Panc1 (cell line): Measurements from ENCODE around the gene POU2F2. TPM values are rescaled to one million over a fixed set of nuclear protein-coding genes. Genes with fewer than 3 reads are reported as not detected.

ENCODE experiments used
- ATAC-seq: fragments of 200-7000 bp; cut with Tn5 transposase; 2 replicates; pipeline ENCODE4 v1.9.1; 2020; ENCODE audit warnings: mild to moderate bottlenecking, moderate library complexity
- BruUV-seq: library from RNA; stranded (reverse); fragments of 400-500 nt; replicated peaks from 2 replicates; lab custom pipeline; 2021; lab: Mats Ljungman, UMichigan
- CTCF ChIA-PET: fragments of 300-600 bp; sonication (Branson Sonifier 250); formaldehyde crosslinking; loops from one replicate; lab custom pipeline; 2022; ENCODE audit warnings: antibody characterized with exemption; lab: Charles Lee
- POLR2A ChIA-PET: fragments of 300-600 bp; sonication (Branson Sonifier 250); formaldehyde crosslinking; loops from one replicate; lab custom pipeline; 2022; ENCODE audit warnings: antibody characterized with exemption; lab: Charles Lee
- DNase-seq: peaks from one replicate; pipeline ENCODE4 v3.0.0-alpha.2; 2010; ENCODE audit warnings: low read depth, low spot score
- H3K27ac ChIP-seq: 2 replicates; pipeline ENCODE4 v1.5.1; 2011; ENCODE audit warnings: mild to moderate bottlenecking, low read length, inconsistent platforms
- H3K27me3 ChIP-seq: fragments of 200-500 bp; sonication (Bioruptor generic); 2 replicates; pipeline ENCODE4 v1.6.0; 2014; ENCODE audit warnings: low read length, inconsistent platforms; ENCODE audit not compliant: control insufficient read depth, insufficient read depth
- H3K36me3 ChIP-seq: fragments of 200-500 bp; sonication (Bioruptor generic); 2 replicates; pipeline ENCODE4 v1.5.1; 2014; ENCODE audit warnings: inconsistent platforms, mild to moderate bottlenecking, low read length, moderate library complexity; ENCODE audit not compliant: control insufficient read depth, insufficient read depth
- H3K4me1 ChIP-seq: 2 replicates; pipeline ENCODE4 v1.5.1; 2011; ENCODE audit warnings: inconsistent platforms, mild to moderate bottlenecking, low read length, moderate library complexity; ENCODE audit not compliant: control insufficient read depth, insufficient read depth
- H3K4me3 ChIP-seq, 2 experiments: 2 replicates each; pipeline ENCODE4 v1.5.1; 2011 to 2012; ENCODE audit warnings: low read depth in 2 of 2, low read length in 2 of 2, mild to moderate bottlenecking in 2 of 2, inconsistent platforms in 1 of 2, moderate library complexity in 1 of 2
- H3K9me3 ChIP-seq: fragments of 200-500 bp; sonication (Bioruptor generic); 2 replicates; pipeline ENCODE4 v1.5.1; 2014; ENCODE audit warnings: low read depth, mild to moderate bottlenecking, inconsistent platforms, low read length, moderate library complexity; ENCODE audit not compliant: control insufficient read depth, insufficient read depth
- CTCF ChIP-seq: fragments of 450-650 bp; IDR thresholded peaks from 2 replicates; pipeline ENCODE4 v1.5.1; 2017; ENCODE audit warnings: mild to moderate bottlenecking
- POLR2AphosphoS5 ChIP-seq: IDR thresholded peaks from 2 replicates; pipeline ENCODE4 v1.6.1; 2012; ENCODE audit warnings: mild to moderate bottlenecking, low read depth, low read length, moderate library complexity
- REST ChIP-seq, 2 experiments: IDR thresholded peaks; 2 replicates each; pipeline ENCODE4 v1.6.1; 2011 to 2012; ENCODE audit warnings: low read depth in 2 of 2, control low read depth in 1 of 2, low read length in 1 of 2, mild to moderate bottlenecking in 1 of 2, moderate library complexity in 1 of 2; ENCODE audit not compliant: insufficient read depth in 1 of 2
- SIN3A ChIP-seq: IDR thresholded peaks from 2 replicates; pipeline ENCODE4 v1.6.1; 2012; ENCODE audit warnings: low read depth, mild to moderate bottlenecking, low read length, moderate library complexity, borderline replicate concordance; ENCODE audit not compliant: insufficient read depth
- TCF7L2 ChIP-seq: IDR thresholded peaks from 2 replicates; pipeline ENCODE4 v1.6.1; 2011; ENCODE audit warnings: mild to moderate bottlenecking, low read depth, low read length, inconsistent platforms
- in situ Hi-C: cut with HindIII; loops from 2 replicates; pipeline ENCODE4 v1.10.0; 2016; ENCODE audit warnings: low sequenced_read_pairs, low pct_unique_long_range_greater_than_20kb
- intact Hi-C: fragments of 100-400 bp; cut with micrococcal nuclease; formaldehyde crosslinking; loops from one replicate; pipeline ENCODE4 v1.10.0; 2022; ENCODE audit not compliant: unreplicated experiment
- total RNA-seq: library from RNA; stranded (reverse); gene quantifications from one replicate; pipeline ENCODE4 v1.2.1, GENCODE V29; 2021; ENCODE audit not compliant: unreplicated experiment

Gene POU2F2
- total RNA-seq, 1 experiment from 2014 or later, result 0.10 TPM

- no TSS peak for BruUV-seq
- no peak overlapping the region for H3K27ac ChIP-seq
- no peaks in the 10 kb centered on the region for H3K4me1 ChIP-seq
- ChIA-PET CTCF (no interaction called here), POLR2A (no interaction called here)
- no peaks in the 10 kb centered on the region for H3K36me3 ChIP-seq
- DNase-seq, result no peak
- no peak for ATAC-seq
- no peak overlapping the region for H3K4me3 ChIP-seq
- intact Hi-C loops, result no loop called here
- H3K9me3 ChIP-seq, result no peaks in the 10 kb centered on the region
- no peak for TF ChIP-seq SIN3A
- no peak for TF ChIP-seq REST (IDR thresholded peaks at IDR 0.05; ENCODE audit: insufficient read depth in 1 of 2, low read depth in 2 of 2, low read length in 1 of 2)
- TF ChIP-seq POLR2AphosphoS5, result no peak
- no peak for TF ChIP-seq TCF7L2
- no peak for TF ChIP-seq CTCF
- H3K27me3 ChIP-seq, result no peaks in the 10 kb centered on the region
- in situ Hi-C loops, result no loop called here
Measured at GRCh38 chr19:42158926-42159325, 26.7 kb upstream of the POU2F2 start.

- Histone ChIP-seq H3K36me3 (no peaks in the 10 kb centered on the region), H3K9me3 (no peaks in the 10 kb centered on the region), H3K27me3 (no peaks in the 10 kb centered on the region), H3K27ac (no peak overlapping the region), H3K4me1 (no peaks in the 10 kb centered on the region), H3K4me3 (no peak overlapping the region)
- no TSS peak for BruUV-seq
- TF ChIP-seq TCF7L2, result no peak
- TF ChIP-seq CTCF, result no peak
- no peak for TF ChIP-seq REST (IDR thresholded peaks at IDR 0.05; ENCODE audit: insufficient read depth in 1 of 2, low read depth in 2 of 2, low read length in 1 of 2)
- TF ChIP-seq POLR2AphosphoS5, result no peak
- TF ChIP-seq SIN3A, result no peak
- in situ Hi-C loops (no loop called here), intact Hi-C loops (no loop called here)
- CTCF ChIA-PET, result no interaction called here
- POLR2A ChIA-PET, result no interaction called here
- no peak for DNase-seq
- no peak for ATAC-seq
Measured at GRCh38 chr19:42156571-42156970, 24.3 kb upstream of the POU2F2 start.
